Prostate gland (tissue), 2 donors: Measurements from ENCODE around the gene DNAH12. TPM values are rescaled to one million over a fixed set of nuclear protein-coding genes. Genes with fewer than 3 reads are reported as not detected.

Experiments used
- DNase-seq: peaks from one replicate; pipeline ENCODE4 v3.0.0-alpha.2; 2019; ENCODE audit warnings: low spot score
- H3K27ac ChIP-seq, 2 donors: fragments of 200-600 bp; sonication (generic); 2 replicates each; pipeline ENCODE4 v1.5.1; 2017 to 2019
- H3K27me3 ChIP-seq: fragments of 200-600 bp; sonication (generic); replicated peaks from 2 replicates; pipeline ENCODE4 v1.5.1; 2019; ENCODE audit not compliant: insufficient read depth
- H3K36me3 ChIP-seq, 2 donors: fragments of 200-600 bp; sonication (generic); 1 replicate in 1 of 2; 2 replicates in 1 of 2; pipeline versions ENCODE4 v1.5.1 to v1.8.1; 2017 to 2019
- H3K4me1 ChIP-seq: fragments of 200-600 bp; sonication (generic); replicated peaks from 2 replicates; pipeline ENCODE4 v1.5.1; 2019
- H3K4me3 ChIP-seq, 2 donors: fragments of 200-600 bp; sonication (generic); 2 replicates each; pipeline ENCODE4 v1.5.1; 2017 to 2019
- H3K9me3 ChIP-seq: fragments of 200-600 bp; sonication (generic); 2 replicates; pipeline ENCODE4 v1.5.1; 2017
- CTCF ChIP-seq, 4 experiments: fragments of 200-600 bp in 2 of 4; fragments of 450-650 bp in 2 of 4; sonication (generic) in 2 of 4; IDR thresholded peaks; 1 replicate in 3 of 4; 2 replicates in 1 of 4; pipeline ENCODE4 v1.5.1; 2016 to 2019; ENCODE audit warnings: antibody characterized with exemption in 4 of 4, mild to moderate bottlenecking in 2 of 4, moderate library complexity in 2 of 4
- POLR2A ChIP-seq: fragments of 450-650 bp; IDR thresholded peaks from one replicate; pipeline ENCODE4 v1.6.1; 2016; ENCODE audit warnings: antibody characterized with exemption, mild to moderate bottlenecking
- POLR2AphosphoS5 ChIP-seq: sonication (generic); formaldehyde crosslinking; IDR thresholded peaks from one replicate; pipeline ENCODE4 v1.6.1; 2017; ENCODE audit warnings: antibody characterized with exemption
- WGBS: methylation state at CpG from one replicate; pipeline ENCODE4 v1.1.5; 2018; 5-methylcytosine and 5-hydroxymethylcytosine counted together
- intact Hi-C: fragments of 100-400 bp; cut with DNase I; formaldehyde crosslinking; loops from one replicate; pipeline ENCODE4 v1.14.2; 2022
- total RNA-seq, 2 donors: library from RNA; depleted of rRNA; stranded (reverse); fragments of >200 nt; gene quantifications; one replicate each; pipeline ENCODE4 v1.1.0, GENCODE V29; 2016

DNAH12 gene
- total RNA-seq, 2 donors from 2014 or later, result 0.05 to 1.8 TPM

- Histone ChIP-seq H3K36me3 (no peaks in the 10 kb centered on the region), H3K9me3 (no peaks in the 10 kb centered on the region), H3K27me3 (no peaks in the 10 kb centered on the region), H3K4me1 (no peaks in the 10 kb centered on the region), H3K27ac (no peak overlapping the region), H3K4me3 (no peak overlapping the region)
- WGBS, result 85% methylated on average over 3 of the region's 3 CpGs
- DNase-seq, result no peak
- intact Hi-C loops, result no loop called here
- TF ChIP-seq CTCF (IDR thresholded peaks at IDR 0.05) (no peak), POLR2AphosphoS5 (no peak), POLR2A (no peak)
Observed at GRCh38 chr3:57423335-57423734, 120.8 kb downstream of the DNAH12 start.

- H3K36me3 ChIP-seq, result no peaks in the 10 kb centered on the region
- H3K4me1 ChIP-seq, result no peaks in the 10 kb centered on the region
- no peak for DNase-seq
- TF ChIP-seq CTCF (IDR thresholded peaks at IDR 0.05) (no peak), POLR2A (no peak), POLR2AphosphoS5 (no peak)
- intact Hi-C loops, result no loop called here
- no peaks in the 10 kb centered on the region for H3K27me3 ChIP-seq
- H3K9me3 ChIP-seq, result no peaks in the 10 kb centered on the region
- no peak overlapping the region for H3K27ac ChIP-seq
- H3K4me3 ChIP-seq, result no peak overlapping the region
- 92% methylated on average over 5 of the region's 5 CpGs for WGBS
Observed at GRCh38 chr3:57421336-57421735, 122.8 kb downstream of the DNAH12 start.

GRCh38 chr3:57420001-57420400 lies 124.1 kb downstream of the DNAH12 start:
- H3K36me3 ChIP-seq, result no peaks in the 10 kb centered on the region
- H3K27ac ChIP-seq, result no peak overlapping the region
- no peaks in the 10 kb centered on the region for H3K27me3 ChIP-seq
- no peaks in the 10 kb centered on the region for H3K4me1 ChIP-seq
- intact Hi-C loops, result no loop called here
- no peak for TF ChIP-seq POLR2A
- no peak for TF ChIP-seq CTCF (IDR thresholded peaks at IDR 0.05)
- TF ChIP-seq POLR2AphosphoS5, result no peak
- 84% methylated on average over 2 of the region's 2 CpGs for WGBS
- DNase-seq, result no peak
- H3K4me3 ChIP-seq, result no peak overlapping the region
- H3K9me3 ChIP-seq, result no peaks in the 10 kb centered on the region

GRCh38 chr3:57411715-57412114 lies 132.4 kb downstream of the DNAH12 start:
- no peaks in the 10 kb centered on the region for H3K4me1 ChIP-seq
- intact Hi-C loops, result no loop called here
- DNase-seq, result no peak
- no peak overlapping the region for H3K27ac ChIP-seq
- H3K27me3 ChIP-seq, result no peaks in the 10 kb centered on the region
- no peaks in the 10 kb centered on the region for H3K36me3 ChIP-seq
- 97% methylated on average over 1 of the region's 1 CpG for WGBS
- H3K9me3 ChIP-seq, result no peaks in the 10 kb centered on the region
- H3K4me3 ChIP-seq, result no peak overlapping the region
- TF ChIP-seq CTCF (IDR thresholded peaks at IDR 0.05) (no peak), POLR2A (no peak), POLR2AphosphoS5 (no peak)

- no peak for TF ChIP-seq CTCF (IDR thresholded peaks at IDR 0.05)
- TF ChIP-seq POLR2AphosphoS5, result no peak
- no peak for TF ChIP-seq POLR2A
- WGBS, result 57% methylated on average over 2 of the region's 2 CpGs
Observed at GRCh38 chr3:57409471-57409870, 134.7 kb downstream of the DNAH12 start.

More at GRCh38 chr3:57409471-57409870, 134.7 kb downstream of the DNAH12 start:
- H3K27me3 ChIP-seq, result peaks cover 3% of the 10 kb centered on the region
- no peaks in the 10 kb centered on the region for H3K4me1 ChIP-seq
- H3K27ac ChIP-seq, result no peak overlapping the region
- H3K36me3 ChIP-seq, result no peaks in the 10 kb centered on the region
- intact Hi-C loops, result no loop called here
- H3K4me3 ChIP-seq, result no peak overlapping the region
- no peak for DNase-seq
- H3K9me3 ChIP-seq, result no peaks in the 10 kb centered on the region
